ENCODE results near the gene IL22RA2. TPM values are rescaled to one million over a fixed set of nuclear protein-coding genes. Genes with fewer than 3 reads are reported as not detected.

IL22RA2 gene
- total RNA-seq, 4 donors from 2014 or later: not detected

GRCh38 chr6:137167702-137168377 is 5.6 kb downstream of the IL22RA2 start:
- no peak for DNase-seq
- Histone ChIP-seq H3K36me3 (no peaks in the 10 kb centered on the region), H3K4me3 (no peak overlapping the region), H3K27me3 (no peaks in the 10 kb centered on the region), H3K27ac (no peak overlapping the region), H3K4me1 (no peaks in the 10 kb centered on the region), H3K9me3 (no peaks in the 10 kb centered on the region)
- intact Hi-C loops (cut with DNase I; ENCODE audit: low total_unique reads): no loop called here
- no peak for TF ChIP-seq POLR2A (IDR thresholded peaks at IDR 0.05)
- TF ChIP-seq CTCF (IDR thresholded peaks at IDR 0.05): no peak

GRCh38 chr6:137166247-137167098 is 7.0 kb downstream of the IL22RA2 start:
- no peaks in the 10 kb centered on the region for H3K4me1 ChIP-seq
- intact Hi-C loops (cut with DNase I; ENCODE audit: low total_unique reads): no loop called here
- H3K4me3 ChIP-seq: no peak overlapping the region
- H3K27ac ChIP-seq: no peak overlapping the region
- no peak for DNase-seq
- H3K27me3 ChIP-seq: no peaks in the 10 kb centered on the region
- no peak for TF ChIP-seq CTCF (IDR thresholded peaks at IDR 0.05)
- TF ChIP-seq POLR2A (IDR thresholded peaks at IDR 0.05): no peak
- no peaks in the 10 kb centered on the region for H3K36me3 ChIP-seq
- H3K9me3 ChIP-seq: no peaks in the 10 kb centered on the region

- no peaks in the 10 kb centered on the region for H3K9me3 ChIP-seq
- H3K4me1 ChIP-seq: no peaks in the 10 kb centered on the region
- H3K27me3 ChIP-seq: no peaks in the 10 kb centered on the region
- no peak overlapping the region for H3K4me3 ChIP-seq
- TF ChIP-seq CTCF (IDR thresholded peaks at IDR 0.05) (no peak), POLR2A (IDR thresholded peaks at IDR 0.05) (no peak)
- DNase-seq: no peak
- H3K27ac ChIP-seq: no peak overlapping the region
- intact Hi-C loops (cut with DNase I; ENCODE audit: low total_unique reads): no loop called here
- H3K36me3 ChIP-seq: no peaks in the 10 kb centered on the region
Measured at GRCh38 chr6:137165375-137166246, 7.8 kb downstream of the IL22RA2 start.

GRCh38 chr6:137163732-137164318 is 9.6 kb downstream of the IL22RA2 start:
- H3K4me3 ChIP-seq: no peak overlapping the region
- H3K27ac ChIP-seq: no peak overlapping the region
- no peaks in the 10 kb centered on the region for H3K27me3 ChIP-seq
- TF ChIP-seq POLR2A (IDR thresholded peaks at IDR 0.05) (no peak), CTCF (IDR thresholded peaks at IDR 0.05) (no peak)
- H3K4me1 ChIP-seq: no peaks in the 10 kb centered on the region
- intact Hi-C loops (cut with DNase I; ENCODE audit: low total_unique reads): no loop called here
- DNase-seq: no peak
- H3K9me3 ChIP-seq: no peaks in the 10 kb centered on the region
- no peaks in the 10 kb centered on the region for H3K36me3 ChIP-seq

All from uterus (tissue), 4 donors.